GM11168 (cell line): Measurements from ENCODE around the gene ATP8A2.

ENCODE experiments used
- in situ Hi-C: fragments of 300-500 bp; cut with MboI; formaldehyde crosslinking; loops from one replicate; pipeline ENCODE4 v1.12.0; 2022; ENCODE audit warnings: low sequenced_read_pairs; ENCODE audit not compliant: unreplicated experiment

Gene ATP8A2

DNA sequence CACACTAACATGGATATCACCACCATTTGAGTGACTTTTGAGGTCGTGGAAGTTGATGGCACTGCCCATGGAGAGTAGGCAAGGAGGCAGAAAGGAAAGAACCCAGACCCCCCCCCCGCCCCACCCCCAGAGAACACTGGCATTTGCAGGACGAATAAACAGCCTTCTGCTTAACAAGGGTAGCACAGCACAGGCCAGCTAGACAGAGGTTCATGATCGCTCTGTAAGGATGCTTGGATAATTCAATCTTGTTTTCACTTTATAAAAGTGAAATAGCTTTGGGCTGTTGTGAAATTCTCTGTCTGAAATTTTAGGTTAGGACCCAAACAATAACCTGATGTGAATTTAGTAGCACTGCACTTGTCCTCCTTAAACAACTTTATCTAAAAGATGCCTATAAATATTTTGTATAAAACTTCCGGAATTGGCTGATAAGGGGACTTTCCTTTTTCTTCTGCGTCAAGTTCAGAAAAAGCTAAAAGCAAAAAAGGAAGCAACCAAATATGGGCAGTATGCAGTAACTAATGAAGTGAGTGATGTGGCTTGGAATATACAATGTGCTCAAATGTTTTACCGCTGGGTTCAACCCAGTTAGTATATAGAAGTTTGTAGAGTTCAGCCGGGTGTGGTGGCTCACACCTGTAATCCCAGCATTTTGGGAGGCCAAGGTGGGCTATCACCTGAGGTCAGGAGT lies 516.3 kb downstream of the ATP8A2 start:
- in situ Hi-C loops: no loop called here

- in situ Hi-C loops: no loop called here
Measured at GRCh38 chr13:25890671-25891212, 519.0 kb downstream of the ATP8A2 start.

- in situ Hi-C loops: no loop called here
Measured at GRCh38 chr13:25898991-25899390, 527.2 kb downstream of the ATP8A2 start.

DNA sequence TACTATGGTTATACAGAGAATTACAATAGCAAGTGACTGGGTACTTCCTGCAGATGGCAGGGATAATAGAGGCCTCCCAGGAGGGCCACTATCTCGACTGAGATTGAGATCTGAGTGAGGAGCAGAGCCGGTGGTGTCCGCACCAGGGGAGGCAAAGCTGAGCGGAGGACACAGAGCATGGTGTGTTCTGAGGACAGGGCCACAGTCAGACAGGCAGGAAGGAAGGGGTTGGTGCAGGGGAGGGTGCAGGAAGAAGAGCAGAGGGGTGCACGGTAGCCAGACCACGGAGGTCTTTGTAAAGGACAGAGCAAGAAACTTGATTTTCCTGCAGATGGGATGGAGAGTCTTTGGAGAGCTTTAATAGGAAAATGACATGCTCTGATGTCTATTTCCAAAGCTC lies 527.7 kb downstream of the ATP8A2 start:
- in situ Hi-C loops: no loop called here

- in situ Hi-C loops: no loop called here
Measured at GRCh38 chr13:25899952-25900351, 528.2 kb downstream of the ATP8A2 start.

DNA sequence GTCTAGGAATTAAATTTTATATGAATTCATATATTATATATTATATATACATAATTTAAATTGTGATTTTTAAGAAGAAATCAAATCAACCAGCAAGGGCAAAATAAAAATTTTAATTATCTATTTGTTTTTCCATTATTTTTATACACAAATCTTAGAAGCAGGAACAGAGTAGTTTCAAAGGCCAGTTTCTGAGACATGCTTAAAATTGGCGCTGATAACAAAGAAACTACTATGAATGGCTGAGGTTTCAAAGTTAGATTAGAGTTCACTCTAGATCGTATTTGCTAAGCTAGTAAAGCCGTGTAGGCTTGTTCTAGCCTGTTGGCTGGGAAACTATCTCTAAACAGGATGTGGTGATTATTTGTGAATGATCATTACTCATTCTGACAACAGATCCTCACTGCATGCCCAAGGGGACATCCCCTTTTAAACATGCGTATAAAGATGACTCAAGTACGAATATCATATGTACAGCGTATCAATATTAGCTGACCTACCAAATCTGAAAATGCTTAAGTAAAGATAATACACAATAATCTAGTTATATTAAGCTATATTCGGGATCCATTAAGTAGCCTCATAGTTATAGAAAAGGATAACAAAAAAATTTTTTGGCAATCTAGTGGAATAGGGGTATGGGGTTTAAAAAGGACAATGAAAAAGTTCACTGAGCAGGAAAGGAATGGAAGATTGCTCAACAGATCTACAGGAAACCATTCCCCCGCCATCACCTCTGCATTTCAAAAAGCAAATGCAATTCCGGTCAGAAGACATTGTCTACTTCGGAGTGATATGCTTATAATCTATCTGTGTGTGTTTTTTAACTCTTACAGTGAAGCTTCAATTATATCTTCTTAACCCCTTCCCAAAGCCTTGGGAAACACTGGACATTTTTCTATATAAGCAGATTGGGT lies 529.9 kb downstream of the ATP8A2 start:
- in situ Hi-C loops: no loop called here

- in situ Hi-C loops: no loop called here
Measured at GRCh38 chr13:25902455-25902854, 530.7 kb downstream of the ATP8A2 start.

DNA sequence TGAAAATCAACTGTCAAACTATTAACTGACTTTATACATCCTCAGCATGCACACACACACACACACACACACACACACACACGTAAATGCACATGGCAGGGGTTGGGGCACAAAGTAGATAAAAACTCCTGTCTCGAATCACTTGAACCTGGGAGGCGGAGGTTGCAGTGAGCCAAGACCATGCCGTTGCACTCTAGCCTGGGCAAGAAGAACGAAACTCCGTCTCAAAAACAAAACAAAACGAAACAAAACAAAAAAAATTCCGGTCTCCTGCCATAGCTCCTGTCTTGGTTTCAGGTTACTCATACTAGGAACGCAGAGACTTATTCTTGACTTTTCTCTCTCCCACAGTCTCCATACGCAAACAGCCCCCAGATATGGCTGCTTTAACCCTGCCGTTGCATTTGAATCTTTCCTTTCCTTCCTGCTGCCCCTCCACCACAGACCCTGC lies 531.1 kb downstream of the ATP8A2 start:
- in situ Hi-C loops: no loop called here

GRCh38 chr13:25904830-25905229 lies 533.1 kb downstream of the ATP8A2 start:
- in situ Hi-C loops: no loop called here

GRCh38 chr13:25905611-25906010 lies 533.8 kb downstream of the ATP8A2 start:
- in situ Hi-C loops: no loop called here

- in situ Hi-C loops: no loop called here
Measured at GRCh38 chr13:25906191-25906661, 534.5 kb downstream of the ATP8A2 start.

GRCh38 chr13:25908366-25908765 lies 536.6 kb downstream of the ATP8A2 start:
- in situ Hi-C loops: no loop called here

DNA sequence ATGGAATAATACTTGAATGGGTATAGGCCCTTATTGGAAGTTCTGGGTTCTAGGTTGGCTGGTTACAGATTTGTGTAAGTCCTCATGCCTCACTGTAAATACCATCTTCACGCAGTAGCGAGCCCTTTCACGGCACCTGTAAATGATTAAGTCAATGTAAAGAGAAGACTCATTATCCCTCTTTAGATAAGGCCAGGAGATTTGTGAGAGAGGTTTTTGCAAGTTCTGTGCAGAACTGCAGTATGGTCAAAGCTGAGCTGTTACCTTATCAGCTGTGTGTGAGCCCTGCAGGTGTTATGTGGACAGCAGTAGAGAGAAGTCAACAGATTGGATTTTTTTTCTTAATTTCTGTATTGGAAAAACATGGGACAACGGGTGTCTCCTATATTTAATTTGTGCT lies 538.5 kb downstream of the ATP8A2 start:
- in situ Hi-C loops: no loop called here

GRCh38 chr13:25910991-25911419 lies 539.2 kb downstream of the ATP8A2 start:
- in situ Hi-C loops: no loop called here

- in situ Hi-C loops: no loop called here
Measured at GRCh38 chr13:25912961-25913360, 541.2 kb downstream of the ATP8A2 start.

GRCh38 chr13:25915840-25916518 lies 544.2 kb downstream of the ATP8A2 start:
- in situ Hi-C loops: no loop called here

DNA sequence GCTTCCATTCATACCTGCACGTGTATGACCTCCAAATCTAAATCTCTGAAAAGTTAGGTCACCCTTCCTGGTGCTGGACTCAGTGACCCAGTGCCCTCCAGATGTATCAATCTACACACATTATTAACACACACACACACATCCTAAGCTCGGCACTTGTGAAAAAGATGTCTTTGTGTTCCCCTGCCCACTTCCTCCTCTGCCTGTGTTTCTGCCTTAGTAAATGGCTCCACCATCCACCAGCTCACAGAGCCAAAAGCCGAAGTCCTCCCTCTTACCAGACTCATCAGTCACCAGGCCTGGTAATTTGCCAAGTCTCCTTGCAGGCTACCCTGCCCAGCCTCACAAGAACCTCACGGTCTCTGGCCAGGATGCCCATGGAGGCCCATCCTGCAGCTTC lies 548.5 kb downstream of the ATP8A2 start:
- in situ Hi-C loops: no loop called here

GRCh38 chr13:25920931-25921330 lies 549.2 kb downstream of the ATP8A2 start:
- in situ Hi-C loops: no loop called here

- in situ Hi-C loops: no loop called here
Measured at GRCh38 chr13:25922376-25922775, 550.6 kb downstream of the ATP8A2 start.
